Erythroblast (primary cell): ENCODE results near the gene POU6F2.

Experiments used
- GATA1 ChIP-seq: IDR thresholded peaks from 2 replicates; pipeline ENCODE4 v1.6.1; 2011; ENCODE audit warnings: low read depth, mild to moderate bottlenecking, control low read depth, low read length, moderate library complexity
- POLR2A ChIP-seq: IDR thresholded peaks from 2 replicates; pipeline ENCODE4 v1.6.1; 2011; ENCODE audit warnings: mild to moderate bottlenecking, low read length

DNA sequence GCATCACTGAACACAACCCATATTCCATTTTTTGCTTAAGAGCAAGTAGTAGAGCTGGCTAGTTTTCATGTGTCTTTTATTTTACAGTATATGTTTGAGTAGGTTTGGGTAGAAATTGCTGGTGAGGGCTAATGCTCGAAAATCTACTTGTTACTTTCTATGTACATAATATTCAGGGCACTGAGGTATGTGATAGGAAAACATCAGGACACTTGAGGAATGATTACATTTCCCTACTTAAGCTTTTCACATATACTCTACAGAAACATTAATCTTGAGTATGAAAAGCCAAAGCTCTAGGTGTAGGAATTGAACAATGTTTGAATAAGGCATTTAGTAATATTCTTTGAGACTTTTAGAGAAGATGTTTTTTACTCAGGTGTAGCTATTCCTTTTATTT is 73.6 kb downstream of the POU6F2 start:
- TF ChIP-seq POLR2A (no peak), GATA1 (no peak)
